ENCODE measurements around the gene ACYP1.

The ACYP1 gene

GRCh38 chr14:75010472-75011093, 53.2 kb downstream of the ACYP1 start:
- TF ChIP-seq, protein P1, sequence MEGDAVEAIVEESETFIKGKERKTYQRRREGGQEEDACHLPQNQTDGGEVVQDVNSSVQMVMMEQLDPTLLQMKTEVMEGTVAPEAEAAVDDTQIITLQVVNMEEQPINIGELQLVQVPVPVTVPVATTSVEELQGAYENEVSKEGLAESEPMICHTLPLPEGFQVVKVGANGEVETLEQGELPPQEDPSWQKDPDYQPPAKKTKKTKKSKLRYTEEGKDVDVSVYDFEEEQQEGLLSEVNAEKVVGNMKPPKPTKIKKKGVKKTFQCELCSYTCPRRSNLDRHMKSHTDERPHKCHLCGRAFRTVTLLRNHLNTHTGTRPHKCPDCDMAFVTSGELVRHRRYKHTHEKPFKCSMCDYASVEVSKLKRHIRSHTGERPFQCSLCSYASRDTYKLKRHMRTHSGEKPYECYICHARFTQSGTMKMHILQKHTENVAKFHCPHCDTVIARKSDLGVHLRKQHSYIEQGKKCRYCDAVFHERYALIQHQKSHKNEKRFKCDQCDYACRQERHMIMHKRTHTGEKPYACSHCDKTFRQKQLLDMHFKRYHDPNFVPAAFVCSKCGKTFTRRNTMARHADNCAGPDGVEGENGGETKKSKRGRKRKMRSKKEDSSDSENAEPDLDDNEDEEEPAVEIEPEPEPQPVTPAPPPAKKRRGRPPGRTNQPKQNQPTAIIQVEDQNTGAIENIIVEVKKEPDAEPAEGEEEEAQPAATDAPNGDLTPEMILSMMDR (IDR thresholded peaks at IDR 0.05; ENCODE audit: borderline replicate concordance, control extremely low read depth, extremely low read depth, insufficient read depth, missing control alignments): no peak
- in situ Hi-C loops (cut with MboI; ENCODE audit: low sequenced_read_pairs, unreplicated experiment): no loop called here
- DNase-seq (ENCODE audit: low spot score): no peak

- no peak for DNase-seq (ENCODE audit: low spot score)
- TF ChIP-seq, protein P1 (IDR thresholded peaks at IDR 0.05; ENCODE audit: borderline replicate concordance, control extremely low read depth, extremely low read depth, insufficient read depth, missing control alignments): no peak
- in situ Hi-C loops (cut with MboI; ENCODE audit: low sequenced_read_pairs, unreplicated experiment): no loop called here
Observed at GRCh38 chr14:75009176-75009575, 54.6 kb downstream of the ACYP1 start.

DNA sequence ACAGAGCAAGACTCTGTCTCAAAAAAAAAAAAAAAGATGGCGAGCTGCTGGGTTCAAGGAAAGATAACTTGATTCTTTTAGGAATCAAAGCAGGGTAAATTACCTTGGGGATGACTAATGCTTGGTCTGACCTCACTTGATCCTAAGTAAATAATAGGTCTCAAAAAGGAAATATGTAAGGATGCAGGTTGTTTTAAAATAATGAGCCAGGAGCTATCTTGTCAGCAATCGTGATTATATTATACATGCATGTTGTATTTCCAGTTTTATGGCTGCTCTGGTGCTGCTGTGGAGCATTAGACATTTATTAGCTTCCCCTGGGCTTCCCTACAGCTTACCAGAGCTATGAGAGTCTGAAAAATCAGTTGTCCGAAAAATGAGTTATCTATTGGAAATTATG, 58.5 kb downstream of the ACYP1 start:
- in situ Hi-C loops (cut with MboI; ENCODE audit: low sequenced_read_pairs, unreplicated experiment): no loop called here
- DNase-seq (ENCODE audit: low spot score): no peak
- TF ChIP-seq, protein P1 (IDR thresholded peaks at IDR 0.05; ENCODE audit: borderline replicate concordance, control extremely low read depth, extremely low read depth, insufficient read depth, missing control alignments): no peak

GRCh38 chr14:75003250-75004027, 60.4 kb downstream of the ACYP1 start:
- DNase-seq (ENCODE audit: low spot score): no peak
- TF ChIP-seq, protein P1 (IDR thresholded peaks at IDR 0.05; ENCODE audit: borderline replicate concordance, control extremely low read depth, extremely low read depth, insufficient read depth, missing control alignments): no peak
- in situ Hi-C loops (cut with MboI; ENCODE audit: low sequenced_read_pairs, unreplicated experiment): no loop called here

All from GM13976 (cell line).